ENCODE measurements around the gene RAPGEF3.

RAPGEF3 gene, protein sequence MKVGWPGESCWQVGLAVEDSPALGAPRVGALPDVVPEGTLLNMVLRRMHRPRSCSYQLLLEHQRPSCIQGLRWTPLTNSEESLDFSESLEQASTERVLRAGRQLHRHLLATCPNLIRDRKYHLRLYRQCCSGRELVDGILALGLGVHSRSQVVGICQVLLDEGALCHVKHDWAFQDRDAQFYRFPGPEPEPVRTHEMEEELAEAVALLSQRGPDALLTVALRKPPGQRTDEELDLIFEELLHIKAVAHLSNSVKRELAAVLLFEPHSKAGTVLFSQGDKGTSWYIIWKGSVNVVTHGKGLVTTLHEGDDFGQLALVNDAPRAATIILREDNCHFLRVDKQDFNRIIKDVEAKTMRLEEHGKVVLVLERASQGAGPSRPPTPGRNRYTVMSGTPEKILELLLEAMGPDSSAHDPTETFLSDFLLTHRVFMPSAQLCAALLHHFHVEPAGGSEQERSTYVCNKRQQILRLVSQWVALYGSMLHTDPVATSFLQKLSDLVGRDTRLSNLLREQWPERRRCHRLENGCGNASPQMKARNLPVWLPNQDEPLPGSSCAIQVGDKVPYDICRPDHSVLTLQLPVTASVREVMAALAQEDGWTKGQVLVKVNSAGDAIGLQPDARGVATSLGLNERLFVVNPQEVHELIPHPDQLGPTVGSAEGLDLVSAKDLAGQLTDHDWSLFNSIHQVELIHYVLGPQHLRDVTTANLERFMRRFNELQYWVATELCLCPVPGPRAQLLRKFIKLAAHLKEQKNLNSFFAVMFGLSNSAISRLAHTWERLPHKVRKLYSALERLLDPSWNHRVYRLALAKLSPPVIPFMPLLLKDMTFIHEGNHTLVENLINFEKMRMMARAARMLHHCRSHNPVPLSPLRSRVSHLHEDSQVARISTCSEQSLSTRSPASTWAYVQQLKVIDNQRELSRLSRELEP

DNA sequence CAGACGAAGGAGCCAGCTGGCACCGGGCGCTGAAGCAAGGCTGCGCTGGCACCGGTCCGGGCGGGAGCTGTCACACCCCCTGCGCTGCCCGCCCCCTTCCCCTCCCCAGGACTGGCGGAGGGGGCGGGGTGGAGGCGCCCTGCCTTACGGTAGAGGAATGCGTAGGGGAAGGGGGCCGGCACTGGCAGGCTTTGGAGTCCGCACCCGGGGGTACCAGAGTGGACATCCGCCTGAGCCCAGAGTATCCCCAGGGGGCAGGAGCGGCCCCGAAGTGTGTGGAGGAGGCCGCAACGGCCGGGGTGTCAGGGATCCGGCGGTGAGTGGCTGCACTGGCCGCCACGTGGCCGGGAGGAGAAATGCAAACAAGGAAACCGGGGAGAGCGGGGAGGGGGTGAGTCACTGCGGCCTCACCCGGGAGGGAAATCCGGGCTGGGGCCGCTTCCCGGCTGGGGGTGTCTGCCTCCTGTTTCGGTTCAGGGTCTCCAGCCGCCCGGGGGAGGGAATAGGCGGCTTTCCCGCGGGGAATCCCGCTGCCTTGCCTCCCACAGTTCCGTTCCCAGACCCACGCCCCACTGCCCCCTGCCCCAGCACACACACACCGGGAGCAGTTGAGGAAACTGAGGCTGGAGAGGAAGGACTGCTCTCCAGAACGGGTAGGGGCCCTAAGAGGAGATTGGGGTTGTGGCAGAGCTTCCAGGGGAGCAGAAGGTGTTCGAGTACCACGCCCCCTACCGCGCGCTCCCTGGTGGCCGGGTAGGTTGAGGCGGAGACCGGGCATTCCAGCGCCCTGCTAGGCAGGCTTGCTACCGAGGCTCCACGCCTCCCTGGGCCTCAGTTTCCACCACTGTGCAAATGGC, at the start of gene RAPGEF3:
TSS of gene RAPGEF3 (minus strand) at position 47 of the 857 bp plus-strand sequence. CDS start 324 bp downstream, outside the sequence.
- TF ChIP-seq, protein P1, sequence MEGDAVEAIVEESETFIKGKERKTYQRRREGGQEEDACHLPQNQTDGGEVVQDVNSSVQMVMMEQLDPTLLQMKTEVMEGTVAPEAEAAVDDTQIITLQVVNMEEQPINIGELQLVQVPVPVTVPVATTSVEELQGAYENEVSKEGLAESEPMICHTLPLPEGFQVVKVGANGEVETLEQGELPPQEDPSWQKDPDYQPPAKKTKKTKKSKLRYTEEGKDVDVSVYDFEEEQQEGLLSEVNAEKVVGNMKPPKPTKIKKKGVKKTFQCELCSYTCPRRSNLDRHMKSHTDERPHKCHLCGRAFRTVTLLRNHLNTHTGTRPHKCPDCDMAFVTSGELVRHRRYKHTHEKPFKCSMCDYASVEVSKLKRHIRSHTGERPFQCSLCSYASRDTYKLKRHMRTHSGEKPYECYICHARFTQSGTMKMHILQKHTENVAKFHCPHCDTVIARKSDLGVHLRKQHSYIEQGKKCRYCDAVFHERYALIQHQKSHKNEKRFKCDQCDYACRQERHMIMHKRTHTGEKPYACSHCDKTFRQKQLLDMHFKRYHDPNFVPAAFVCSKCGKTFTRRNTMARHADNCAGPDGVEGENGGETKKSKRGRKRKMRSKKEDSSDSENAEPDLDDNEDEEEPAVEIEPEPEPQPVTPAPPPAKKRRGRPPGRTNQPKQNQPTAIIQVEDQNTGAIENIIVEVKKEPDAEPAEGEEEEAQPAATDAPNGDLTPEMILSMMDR (IDR thresholded peaks at IDR 0.05; ENCODE audit: borderline replicate concordance, insufficient read depth, low read depth, low read length): peak; percentile 73
- peak within 1 kb of the TSS; percentile 42 for H3K4me3 ChIP-seq (ENCODE audit: low read depth, low read length)

DNA sequence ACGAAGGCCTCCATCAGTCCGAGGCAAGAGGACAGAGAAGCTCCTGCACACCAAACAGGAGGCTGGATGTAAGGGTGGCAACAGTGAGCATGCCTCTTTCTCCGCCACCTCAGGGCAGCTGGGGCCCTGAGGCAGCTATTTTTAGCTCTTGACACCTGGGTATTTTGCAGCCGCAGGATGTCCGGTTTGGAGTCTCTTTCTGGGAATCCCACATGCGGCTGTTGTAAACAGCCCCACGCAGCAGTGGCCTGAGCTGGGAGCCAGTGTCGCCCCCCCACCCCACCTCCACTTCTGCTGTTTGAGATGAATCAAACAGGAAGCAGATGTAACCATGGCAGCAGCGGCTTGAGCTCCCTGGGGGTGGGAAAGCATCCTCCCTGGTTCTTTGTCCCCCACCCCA, 49.4 kb upstream of the RAPGEF3 start:
- H3K4me3 ChIP-seq (ENCODE audit: low read depth, low read length): no peak overlapping the region

DNA sequence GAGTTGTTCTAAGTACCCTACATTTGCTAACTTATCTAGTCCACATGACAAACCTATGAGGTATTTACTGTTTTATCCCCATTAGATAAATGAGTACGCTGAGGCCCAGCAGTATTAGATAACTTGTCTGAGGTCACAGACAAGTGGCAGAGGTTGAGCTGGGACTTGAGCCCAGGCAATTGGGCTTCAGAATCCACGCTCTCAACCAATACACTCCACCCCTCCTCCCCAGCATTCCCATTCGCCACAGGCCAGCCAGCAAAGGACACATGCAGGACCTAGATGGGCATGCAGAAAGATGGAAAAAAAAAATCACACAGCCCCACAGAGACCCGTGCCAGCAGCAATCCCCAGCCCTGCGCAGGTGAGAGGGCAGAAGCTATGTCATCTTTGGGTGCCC, 48.7 kb upstream of the RAPGEF3 start:
- TF ChIP-seq, protein P1 (IDR thresholded peaks at IDR 0.05; ENCODE audit: borderline replicate concordance, insufficient read depth, low read depth, low read length): no peak
- H3K4me3 ChIP-seq (ENCODE audit: low read depth, low read length): no peak overlapping the region

More for the DNA sequence above, 49.4 kb upstream of the RAPGEF3 start:
- TF ChIP-seq, protein P1 (IDR thresholded peaks at IDR 0.05; ENCODE audit: borderline replicate concordance, insufficient read depth, low read depth, low read length): no peak

DNA sequence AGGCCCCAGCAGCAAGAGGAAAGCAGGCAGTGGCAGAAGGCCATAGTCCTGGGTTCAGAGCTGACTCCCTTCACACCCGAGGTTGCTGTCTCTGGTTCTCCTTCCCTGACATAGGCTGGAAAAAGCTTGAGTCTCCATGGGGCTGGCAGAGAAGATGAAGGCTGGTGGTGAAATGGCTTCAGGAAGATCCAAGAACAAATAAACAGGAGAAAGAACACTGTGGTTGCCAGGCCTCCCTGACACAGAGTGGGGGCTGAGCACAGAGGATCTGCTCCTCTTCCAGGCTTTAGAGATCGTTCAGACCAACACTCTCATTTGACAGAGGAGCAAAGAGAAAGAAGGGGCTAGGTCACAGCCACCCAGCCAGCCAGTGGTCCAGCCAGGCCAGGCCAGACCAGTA, 46.7 kb upstream of the RAPGEF3 start:
- TF ChIP-seq, protein P1 (IDR thresholded peaks at IDR 0.05; ENCODE audit: borderline replicate concordance, insufficient read depth, low read depth, low read length): no peak

GRCh38 chr12:47804171-47804570, 45.5 kb upstream of the RAPGEF3 start:
- no peak overlapping the region for H3K4me3 ChIP-seq (ENCODE audit: low read depth, low read length)

More for the DNA sequence above, 46.7 kb upstream of the RAPGEF3 start:
- H3K4me3 ChIP-seq (ENCODE audit: low read depth, low read length): no peak overlapping the region

More at GRCh38 chr12:47804171-47804570, 45.5 kb upstream of the RAPGEF3 start:
- TF ChIP-seq, protein P1 (IDR thresholded peaks at IDR 0.05; ENCODE audit: borderline replicate concordance, insufficient read depth, low read depth, low read length): no peak

Data from GM12875 (cell line).